OCI-M2 (cell line): ENCODE results near the gene RRM2.

Experiments
- DNase-seq: peaks from one replicate; lab custom pipeline; 2025; ENCODE audit not compliant: unreplicated experiment; lab: John Stamatoyannopoulos, UW

Gene RRM2

DNA sequence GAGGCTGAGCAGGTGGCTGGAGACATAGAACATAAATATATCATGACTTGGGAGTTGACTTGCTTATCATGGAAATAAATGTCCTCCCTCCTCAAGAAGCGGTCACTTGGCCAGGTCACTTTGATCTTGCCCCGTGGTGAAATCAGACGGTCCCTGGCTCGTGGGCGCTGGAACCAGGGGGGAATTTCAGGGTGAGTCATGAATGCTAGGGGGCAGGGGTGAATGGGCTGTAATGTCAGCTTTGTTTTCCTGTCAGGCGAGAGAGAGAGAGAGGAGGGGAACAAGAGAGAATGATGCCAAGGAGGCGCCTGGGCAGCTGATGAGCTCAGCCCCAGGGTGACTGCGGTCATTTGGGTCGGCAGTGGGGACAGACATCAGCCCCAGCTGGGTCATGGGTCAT, 47.7 kb downstream of the RRM2 start:
- no peak for DNase-seq

DNA sequence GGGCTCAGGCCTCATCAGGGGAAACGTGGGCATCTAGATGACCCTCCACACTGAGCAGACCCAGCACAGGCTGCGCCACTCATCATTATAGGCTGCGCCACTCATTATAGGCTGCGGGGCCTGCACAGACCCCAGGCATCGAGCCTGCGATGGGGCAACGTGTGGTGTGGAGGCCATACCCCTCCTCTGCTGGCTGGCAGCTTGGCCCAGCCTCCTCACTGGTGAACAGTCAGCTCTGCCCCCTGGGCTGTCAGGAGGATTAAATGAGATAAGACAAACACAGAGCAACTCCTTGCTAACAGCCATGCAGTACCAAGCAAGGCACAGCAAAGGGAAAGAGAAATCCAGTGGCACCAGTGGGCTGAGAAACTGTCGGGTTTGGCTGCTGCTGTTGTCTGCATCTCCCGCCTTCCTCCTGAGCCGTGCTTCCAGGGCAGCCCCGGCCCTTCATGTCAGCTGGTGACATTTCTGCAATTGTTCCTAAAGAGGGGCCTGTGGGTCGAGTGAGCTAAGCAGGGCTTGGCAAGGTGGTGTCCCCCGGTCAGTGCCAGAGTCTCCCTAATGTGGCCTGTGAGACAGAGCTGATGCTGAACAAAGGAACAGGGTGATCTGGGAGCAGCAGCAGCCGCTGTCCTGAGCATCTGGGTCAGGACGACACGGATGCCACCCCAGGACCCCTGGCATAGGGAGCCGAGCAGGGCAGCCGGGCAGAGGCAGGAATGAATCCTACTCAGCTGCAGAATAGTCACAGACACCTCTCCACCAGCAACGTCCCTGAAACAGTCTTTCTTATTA, 48.7 kb downstream of the RRM2 start:
- DNase-seq, result no peak

DNA sequence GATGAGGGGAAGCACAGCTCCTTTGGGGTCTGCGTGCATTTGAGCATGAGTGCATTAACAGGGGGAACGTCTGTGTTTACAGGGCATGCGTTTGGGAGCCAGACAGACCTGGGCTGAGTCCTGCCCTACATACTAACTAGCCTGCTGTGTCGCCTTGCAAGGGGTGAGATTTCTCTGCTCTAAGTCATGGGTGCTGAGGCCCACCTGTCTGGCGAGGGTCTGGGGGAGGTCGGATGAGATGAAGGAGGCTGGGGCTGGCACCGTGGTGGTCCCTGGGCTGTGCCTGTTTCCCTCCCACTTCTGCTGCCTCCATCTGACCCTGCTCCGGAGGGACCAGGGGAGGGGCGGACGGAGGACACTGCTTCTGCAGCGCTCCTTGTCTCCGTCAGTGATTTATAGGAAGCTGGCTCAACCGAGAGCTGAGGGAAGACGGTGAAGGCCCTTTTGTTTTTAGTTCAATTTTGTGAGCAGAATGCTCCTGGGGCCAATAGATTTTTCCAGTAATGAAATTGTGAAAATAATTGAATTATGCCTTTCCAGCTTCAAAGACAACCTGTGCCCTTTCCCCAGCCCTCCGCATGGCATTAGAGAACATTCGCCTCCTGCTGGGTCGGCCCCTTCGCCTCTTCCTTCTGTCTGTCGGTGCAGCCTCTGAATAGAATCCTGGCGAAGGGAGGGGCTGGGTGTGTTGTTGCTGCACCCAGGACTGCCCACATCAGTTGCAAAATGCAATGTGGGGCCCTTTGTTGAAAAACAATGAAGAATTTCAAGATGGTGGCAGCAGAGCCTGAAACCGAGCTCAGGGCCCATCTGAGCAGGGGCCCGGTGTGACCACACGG, 49.7 kb downstream of the RRM2 start:
- DNase-seq, result no peak

DNA sequence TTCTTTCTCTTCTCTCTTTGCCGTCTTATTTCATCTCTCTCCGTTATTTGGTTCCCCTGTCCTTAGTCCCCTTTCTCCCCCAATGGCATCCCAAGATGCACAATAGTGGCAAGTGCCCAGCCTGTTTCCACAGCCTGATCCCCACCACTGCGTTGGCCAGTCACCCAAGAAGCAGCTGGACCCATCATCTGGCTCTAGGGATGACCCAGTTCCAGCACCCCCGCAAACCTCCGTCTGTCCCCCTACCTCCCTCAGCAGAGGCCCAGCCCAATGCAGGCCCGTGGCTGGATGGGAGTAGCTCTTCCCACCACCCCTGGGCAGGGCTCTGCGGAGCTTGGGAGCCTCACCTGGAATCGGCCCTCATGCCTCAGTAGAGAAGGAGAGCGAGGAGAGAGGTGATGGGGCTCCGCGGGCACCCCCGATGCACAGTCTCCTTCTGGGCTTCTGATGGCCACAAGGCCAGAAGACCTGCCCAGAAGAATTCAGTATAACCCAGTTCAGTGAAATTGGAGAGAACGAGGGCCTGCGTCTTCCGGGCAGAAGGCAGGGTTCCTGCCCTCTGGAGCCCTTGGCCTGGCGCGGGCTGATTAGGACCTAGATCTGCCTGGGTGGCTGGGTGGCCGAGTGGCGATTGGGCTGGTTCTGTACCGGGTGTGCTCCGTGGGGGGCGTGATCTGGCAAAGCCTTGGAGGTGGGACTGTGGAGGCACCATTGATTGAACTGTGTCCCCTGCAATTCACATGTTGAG, 50.9 kb downstream of the RRM2 start:
- DNase-seq, result no peak

DNA sequence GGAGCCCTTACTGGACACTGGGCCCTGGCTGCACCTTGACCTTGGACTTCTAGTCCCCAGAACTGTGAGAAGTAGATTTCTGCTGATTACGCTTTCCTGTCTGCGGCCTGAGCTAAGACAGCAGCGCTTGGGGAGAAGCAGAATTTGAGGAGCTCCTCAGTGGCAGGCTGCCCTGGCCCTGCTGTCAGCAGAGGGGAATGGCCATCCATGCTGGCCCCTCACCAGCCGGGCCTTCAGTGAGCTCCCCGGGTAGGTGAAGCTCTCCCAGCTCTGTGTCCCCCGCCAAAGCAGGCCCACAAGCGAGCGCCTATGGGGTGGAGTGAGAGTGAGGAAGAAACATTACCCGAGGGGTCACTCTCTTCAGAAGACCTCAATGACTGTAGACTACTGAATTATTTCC, 51.6 kb downstream of the RRM2 start:
- DNase-seq, result no peak

DNA sequence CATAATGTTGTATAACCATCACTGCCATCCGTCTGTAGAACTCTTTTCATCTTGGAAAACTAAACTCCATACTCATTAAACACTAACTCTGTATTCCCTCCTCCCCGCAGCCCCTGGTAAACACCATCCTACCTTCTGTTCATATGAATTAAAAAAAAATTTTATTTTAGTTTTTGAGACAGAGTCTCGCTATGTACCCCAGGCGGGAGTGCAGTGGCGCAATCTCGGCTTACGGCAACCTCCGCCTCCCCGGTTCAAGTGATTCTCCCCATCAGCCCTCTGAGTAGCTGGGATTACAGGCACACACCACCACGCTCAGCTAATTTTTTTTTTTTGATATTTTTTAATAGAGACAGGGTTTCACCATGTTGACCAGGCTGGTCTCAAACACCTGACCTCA, 52.9 kb downstream of the RRM2 start:
- no peak for DNase-seq

DNA sequence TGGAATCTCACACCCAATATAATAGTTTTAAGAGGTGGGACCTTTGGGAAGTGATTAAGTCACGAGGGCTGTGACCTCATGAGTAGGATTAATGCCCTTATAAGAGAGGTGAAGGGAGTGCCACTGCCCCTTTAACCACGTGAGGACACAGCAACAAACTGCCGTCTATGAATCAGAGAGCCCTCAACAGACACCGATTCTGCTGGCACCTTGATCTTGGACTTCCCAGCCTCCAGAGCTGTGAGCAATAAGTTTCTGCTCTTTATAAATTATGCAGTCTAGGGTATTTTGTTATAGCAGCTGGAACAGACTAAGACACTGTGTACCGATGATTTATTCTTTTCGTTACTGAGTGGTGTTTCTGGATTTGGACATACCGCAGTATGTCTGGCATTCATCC, 56.2 kb downstream of the RRM2 start:
- no peak for DNase-seq

DNA sequence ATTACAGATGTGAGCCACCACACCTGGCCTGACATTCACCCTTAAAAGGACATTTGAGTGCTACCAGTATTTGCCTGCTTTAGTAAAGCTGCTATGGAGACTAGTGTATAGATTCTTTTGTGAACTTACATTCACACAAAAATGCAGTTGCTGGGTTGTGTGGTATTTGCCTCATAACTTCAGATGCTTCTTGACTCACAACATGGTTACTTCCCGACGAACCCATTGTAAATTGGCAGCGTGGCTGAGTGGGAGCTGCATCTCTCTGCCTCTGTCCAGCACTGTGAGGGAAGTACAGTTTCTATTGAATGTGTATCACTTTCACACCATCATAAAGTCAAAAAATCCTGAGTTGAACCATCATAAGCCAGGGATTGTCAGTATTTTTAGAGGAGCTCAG, 56.9 kb downstream of the RRM2 start:
- DNase-seq, result no peak

DNA sequence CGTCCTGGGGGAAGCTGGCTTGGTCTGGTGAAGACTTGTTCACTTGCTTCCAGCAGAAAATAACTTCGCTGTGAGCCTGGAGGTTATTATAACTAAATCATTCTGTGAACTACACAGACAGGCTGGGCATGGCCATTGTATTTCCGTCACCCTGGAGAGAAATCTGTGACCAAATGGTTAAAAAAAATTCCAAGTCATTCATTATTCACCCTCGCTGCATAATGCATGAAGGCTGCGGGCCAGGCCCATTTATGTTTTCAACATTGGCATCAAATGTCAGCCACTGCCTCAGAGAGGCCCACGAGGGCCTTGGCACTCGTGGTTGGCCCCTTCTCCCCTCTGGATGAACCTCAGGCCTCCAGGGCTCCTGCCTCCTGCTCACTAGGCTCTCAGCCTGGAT, 57.7 kb downstream of the RRM2 start:
- DNase-seq, result no peak
